ENCODE data around the gene ICAM1. TPM values are rescaled to one million over a fixed set of nuclear protein-coding genes. Genes with fewer than 3 reads are reported as not detected.

ICAM1 gene
- total RNA-seq, 1 donor from 2014 or later = 38.4 TPM

GRCh38 chr19:10321417-10321797 is 50.5 kb downstream of the ICAM1 start:
- DNase-seq (ENCODE audit: low read depth) = no peak

GRCh38 chr19:10321874-10322835 is 51.2 kb downstream of the ICAM1 start:
- DNase-seq (ENCODE audit: low read depth) = no peak

GRCh38 chr19:10325732-10326131 is 54.8 kb downstream of the ICAM1 start:
- DNase-seq (ENCODE audit: low read depth) = no peak

- DNase-seq (ENCODE audit: low read depth) = no peak
Measured at GRCh38 chr19:10327793-10328192, 56.9 kb downstream of the ICAM1 start.

- DNase-seq (ENCODE audit: low read depth) = no peak
Measured at GRCh38 chr19:10328558-10329429, 57.9 kb downstream of the ICAM1 start.

GRCh38 chr19:10329555-10329954 is 58.6 kb downstream of the ICAM1 start:
- DNase-seq (ENCODE audit: low read depth) = no peak

- no peak for DNase-seq (ENCODE audit: low read depth)
Measured at GRCh38 chr19:10332158-10332964, 61.4 kb downstream of the ICAM1 start.

- DNase-seq (ENCODE audit: low read depth) = peak; percentile 88
Measured at GRCh38 chr19:10332965-10333757, 62.2 kb downstream of the ICAM1 start, which contains the start of gene RAVER1. Gene RAVER1 (minus strand): TSS chr19:10333529. CDS start chr19:10333507, 22 bp downstream.

- DNase-seq (ENCODE audit: low read depth) = no peak
Measured at GRCh38 chr19:10333758-10334587, 63.1 kb downstream of the ICAM1 start.

GRCh38 chr19:10334588-10335351 is 63.9 kb downstream of the ICAM1 start:
- peak; percentile 89 for DNase-seq (ENCODE audit: low read depth)

GRCh38 chr19:10335352-10335985 is 64.5 kb downstream of the ICAM1 start:
- DNase-seq (ENCODE audit: low read depth) = no peak

Other genes starting within 250 kb of the ICAM1 start
- 22.1 and 24.1 TPM in 2 replicates for gene SHFL, start 184.8 kb upstream of the ICAM1 start, total RNA-seq
- under 0.01 and 0.35 TPM in 2 replicates for gene ANGPTL6, start 168.4 kb upstream of the ICAM1 start, total RNA-seq
- gene PPAN, start 164.8 kb upstream of the ICAM1 start, total RNA-seq = 41.0 and 46.2 TPM in 2 replicates
- 10.2 TPM in 1 of 2 replicates, not detected in the other for gene P2RY11, start 159.4 kb upstream of the ICAM1 start, total RNA-seq
- 309 and 416 TPM in 2 replicates for gene EIF3G, start 151.2 kb upstream of the ICAM1 start, total RNA-seq
- 37.4 and 38.0 TPM in 2 replicates for gene DNMT1, start 76.2 kb upstream of the ICAM1 start, total RNA-seq
- gene S1PR2, start 39.8 kb upstream of the ICAM1 start, total RNA-seq = 3.0 and 3.3 TPM in 2 replicates
- 23.1 and 29.5 TPM in 2 replicates for gene MRPL4, start 18.9 kb upstream of the ICAM1 start, total RNA-seq
- 0.35 and 0.69 TPM in 2 replicates for gene ICAM4, start 15.8 kb downstream of the ICAM1 start, total RNA-seq
- gene ICAM5, start 18.8 kb downstream of the ICAM1 start, total RNA-seq = 0.40 and 1.6 TPM in 2 replicates
- 0.17 and 0.70 TPM in 2 replicates for gene ZGLP1, start 38.7 kb downstream of the ICAM1 start, total RNA-seq
- 22.2 and 47.1 TPM in 2 replicates for gene FDX2, start 44.9 kb downstream of the ICAM1 start, total RNA-seq
- 8.0 and 33.1 TPM in 2 replicates for gene RAVER1, start 62.4 kb downstream of the ICAM1 start, total RNA-seq
- gene ICAM3, start 68.5 kb downstream of the ICAM1 start, total RNA-seq = 2.8 and 7.6 TPM in 2 replicates
- 66.7 and 74.2 TPM in 2 replicates for gene TYK2, start 109.5 kb downstream of the ICAM1 start, total RNA-seq
- 187 and 245 TPM in 2 replicates for gene CDC37, start 132.4 kb downstream of the ICAM1 start, total RNA-seq
- 1.0 and 8.7 TPM in 2 replicates for gene PDE4A, start 149.4 kb downstream of the ICAM1 start, total RNA-seq
- gene KEAP1, start 232.2 kb downstream of the ICAM1 start, total RNA-seq = 64.4 and 75.4 TPM in 2 replicates
- gene S1PR5, start 246.3 kb downstream of the ICAM1 start, total RNA-seq = not detected in 2 replicates